ENCODE measurements around the gene SLC15A1.

DNA sequence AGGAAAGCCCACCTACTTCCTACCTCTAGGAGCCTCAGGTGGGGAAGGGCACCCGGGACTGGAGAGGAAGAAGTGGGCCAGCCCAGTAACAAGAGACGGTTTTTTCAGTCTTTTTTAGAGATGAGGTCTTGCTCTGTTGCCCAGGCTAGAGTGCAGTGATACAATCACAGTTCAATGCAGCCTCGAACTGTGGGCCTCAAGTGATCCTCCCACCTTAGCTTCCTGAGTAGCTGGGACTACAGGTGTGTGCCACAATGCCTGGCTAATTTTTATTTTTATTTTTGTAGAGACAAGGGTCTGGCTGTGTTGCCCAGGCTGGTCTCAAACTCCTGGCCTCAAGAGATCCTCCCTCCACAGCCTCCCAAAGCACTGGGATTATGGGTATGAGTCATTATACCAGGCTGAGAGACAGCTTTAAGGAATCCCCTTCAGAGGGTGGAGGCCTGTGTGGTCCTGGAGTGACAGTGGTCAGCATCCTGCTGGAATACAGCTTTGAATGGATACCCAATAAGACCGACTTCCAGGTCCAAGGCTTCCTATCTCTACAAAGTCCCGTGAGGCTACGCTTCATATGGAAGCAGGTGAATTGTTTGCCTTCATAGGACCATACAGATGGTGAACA is 63.0 kb downstream of the SLC15A1 start:
- TF ChIP-seq CTCF (IDR thresholded peaks at IDR 0.05) (no peak), EZH2 (IDR thresholded peaks at IDR 0.05; ENCODE audit: borderline replicate concordance, insufficient read depth, low read depth, low read length, poor library complexity, severe bottlenecking) (no peak)

Data from B cell (primary cell).